Upper lobe of left lung (tissue), 6 donors: Measurements from ENCODE around the gene ZBBX. TPM values are rescaled to one million over a fixed set of nuclear protein-coding genes. Genes with fewer than 3 reads are reported as not detected.

Experiments
- ATAC-seq, 2 donors: fragments of 200-7000 bp; cut with Tn5 transposase; one replicate each; pipeline ENCODE4 v1.9.1; 2022; ENCODE audit warnings: mild to moderate bottlenecking in 2 of 2, moderate library complexity in 2 of 2; ENCODE audit not compliant: low FRiP score in 2 of 2
- DNase-seq, 2 donors: peaks; one replicate each; pipeline ENCODE4 v3.0.0-alpha.2; 2019 to 2020
- H3K27ac ChIP-seq, 4 donors: fragments of 200-600 bp; sonication (generic); one replicate each; pipeline ENCODE4 v1.5.1; 2016 to 2019
- H3K27me3 ChIP-seq, 4 donors: fragments of 200-600 bp; sonication (generic); one replicate each; pipeline ENCODE4 v1.5.1; 2017 to 2019
- H3K36me3 ChIP-seq, 4 donors: fragments of 200-600 bp; sonication (generic); one replicate each; pipeline ENCODE4 v1.5.1; 2016 to 2019
- H3K4me1 ChIP-seq, 4 donors: fragments of 200-600 bp; sonication (generic); one replicate each; pipeline ENCODE4 v1.5.1; 2018 to 2019
- H3K4me3 ChIP-seq, 4 donors: fragments of 200-600 bp; sonication (generic); one replicate each; pipeline ENCODE4 v1.5.1; 2017 to 2019; ENCODE audit warnings: mild to moderate bottlenecking in 2 of 4, moderate library complexity in 1 of 4
- H3K9me3 ChIP-seq, 4 donors: fragments of 200-600 bp; sonication (generic); one replicate each; pipeline ENCODE4 v1.5.1; 2018 to 2019
- CTCF ChIP-seq, 6 experiments: fragments of 450-650 bp in 4 of 6; fragments of 200-600 bp in 2 of 6; sonication (generic) in 2 of 6; IDR thresholded peaks; one replicate each; pipeline ENCODE4 v1.5.1; 2016 to 2019; ENCODE audit warnings: antibody characterized with exemption in 6 of 6
- EP300 ChIP-seq, 4 donors: sonication (generic); formaldehyde crosslinking; IDR thresholded peaks; one replicate each; pipeline ENCODE4 v1.5.1; 2017; ENCODE audit warnings: antibody characterized with exemption in 4 of 4, control low read depth in 2 of 4
- POLR2A ChIP-seq, 4 donors: fragments of 450-650 bp; IDR thresholded peaks; one replicate each; pipeline ENCODE4 v1.5.1; 2016 to 2017; ENCODE audit warnings: antibody characterized with exemption in 4 of 4, mild to moderate bottlenecking in 2 of 4
- POLR2AphosphoS5 ChIP-seq, 2 donors: sonication (generic); formaldehyde crosslinking; IDR thresholded peaks; one replicate each; pipeline ENCODE4 v1.5.1; 2017; ENCODE audit warnings: antibody characterized with exemption in 2 of 2
- WGBS, 2 donors: methylation state at CpG; one replicate each; pipeline ENCODE4 v1.1.5; 2017 to 2018; 5-methylcytosine and 5-hydroxymethylcytosine counted together
- total RNA-seq, 6 donors: library from RNA; depleted of rRNA in 4 of 6; stranded (reverse); fragments of >200 nt in 4 of 6; gene quantifications; one replicate each; pipeline versions ENCODE4 v1.1.0 to v1.2.1, GENCODE V29; 2016 to 2021
- donor health status: DM: no; HTN: no; CAD: no; lungs with moderate emphysema.
- donor health status: DM: no; HTN: yes; CAD: no; lungs with severe emphysema.

ZBBX gene
- total RNA-seq, 6 donors from 2014 or later, result 0.31 to 81.3 (median 7.4) TPM

GRCh38 chr3:167361948-167362347 is 18.1 kb downstream of the ZBBX start:
- Histone ChIP-seq H3K36me3 (no peaks in the 10 kb centered on the region), H3K4me1 (no peaks in the 10 kb centered on the region), H3K27me3 (no peaks in the 10 kb centered on the region), H3K9me3 (no peaks in the 10 kb centered on the region), H3K4me3 (no peak overlapping the region), H3K27ac (no peak overlapping the region)
- 100% methylated on average over 1 of the region's 1 CpG for WGBS, 2 donors
- DNase-seq (no peak), ATAC-seq (no peak)
- TF ChIP-seq POLR2AphosphoS5 (IDR thresholded peaks at IDR 0.05) (no peak), EP300 (IDR thresholded peaks at IDR 0.05) (no peak), POLR2A (IDR thresholded peaks at IDR 0.05) (no peak), CTCF (IDR thresholded peaks at IDR 0.05) (no peak)

- TF ChIP-seq CTCF (IDR thresholded peaks at IDR 0.05) (no peak), EP300 (IDR thresholded peaks at IDR 0.05) (no peak), POLR2AphosphoS5 (IDR thresholded peaks at IDR 0.05) (no peak), POLR2A (IDR thresholded peaks at IDR 0.05) (no peak)
- H3K36me3 ChIP-seq, result no peaks in the 10 kb centered on the region
- no peaks in the 10 kb centered on the region for H3K9me3 ChIP-seq
- H3K4me3 ChIP-seq, result no peak overlapping the region
- ATAC-seq (no peak), DNase-seq (no peak)
- no peaks in the 10 kb centered on the region for H3K27me3 ChIP-seq
- 65 to 74% methylated on average over 1 of the region's 1 CpG for WGBS, 2 donors
- no peak overlapping the region for H3K27ac ChIP-seq
- no peaks in the 10 kb centered on the region for H3K4me1 ChIP-seq
Observed at GRCh38 chr3:167361306-167361705, 18.8 kb downstream of the ZBBX start.

- ATAC-seq, result no peak
- no peaks in the 10 kb centered on the region for H3K27me3 ChIP-seq
- H3K27ac ChIP-seq, result no peak overlapping the region
- no peak overlapping the region for H3K4me3 ChIP-seq
- TF ChIP-seq CTCF (IDR thresholded peaks at IDR 0.05), result no peak
- no peak for TF ChIP-seq POLR2AphosphoS5 (IDR thresholded peaks at IDR 0.05)
- TF ChIP-seq POLR2A (IDR thresholded peaks at IDR 0.05), result no peak
- no peak for TF ChIP-seq EP300 (IDR thresholded peaks at IDR 0.05)
- no peaks in the 10 kb centered on the region for H3K36me3 ChIP-seq
- DNase-seq, result no peak
- H3K4me1 ChIP-seq, result no peaks in the 10 kb centered on the region
- H3K9me3 ChIP-seq, result no peaks in the 10 kb centered on the region
Observed at GRCh38 chr3:167355446-167355845, 24.7 kb downstream of the ZBBX start.

GRCh38 chr3:167354751-167355150 is 25.3 kb downstream of the ZBBX start:
- DNase-seq (no peak), ATAC-seq (no peak)
- no peaks in the 10 kb centered on the region for H3K4me1 ChIP-seq
- no peak overlapping the region for H3K27ac ChIP-seq
- TF ChIP-seq EP300 (IDR thresholded peaks at IDR 0.05) (no peak), POLR2AphosphoS5 (IDR thresholded peaks at IDR 0.05) (no peak), CTCF (IDR thresholded peaks at IDR 0.05) (no peak), POLR2A (IDR thresholded peaks at IDR 0.05) (no peak)
- no peak overlapping the region for H3K4me3 ChIP-seq
- no peaks in the 10 kb centered on the region for H3K9me3 ChIP-seq
- H3K27me3 ChIP-seq, result no peaks in the 10 kb centered on the region
- 53 to 83% methylated on average over 1 of the region's 1 CpG for WGBS, 2 donors
- H3K36me3 ChIP-seq, result no peaks in the 10 kb centered on the region

DNA sequence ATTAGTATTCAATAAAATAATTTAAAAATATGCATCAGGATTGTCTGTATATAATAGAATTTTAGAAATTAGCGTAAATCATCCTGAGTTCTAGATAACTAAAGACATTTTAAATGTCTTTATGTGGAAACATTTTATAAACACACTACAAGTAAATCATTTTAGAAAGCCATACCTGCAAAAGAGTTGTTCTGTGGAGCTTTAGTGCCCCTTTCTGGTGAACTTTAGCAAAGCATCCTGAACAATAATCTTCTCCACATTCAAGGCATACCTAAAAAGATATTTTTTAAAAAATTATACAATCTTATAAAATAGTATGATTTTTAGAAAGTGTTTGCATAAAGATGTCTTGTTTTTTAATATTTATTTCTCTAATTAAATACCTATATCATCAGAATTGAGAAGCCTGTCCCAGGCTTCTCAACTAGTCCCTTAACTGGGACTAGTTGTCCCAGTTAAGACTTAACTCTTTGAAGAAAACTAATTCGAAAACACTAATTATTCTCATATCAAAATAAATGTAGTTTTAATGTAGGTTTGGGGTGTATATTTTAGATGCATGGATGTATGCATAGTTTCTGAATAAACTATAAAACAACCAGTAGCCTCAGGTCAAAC is 29.7 kb downstream of the ZBBX start:
- Histone ChIP-seq H3K4me3 (no peak overlapping the region), H3K36me3 (no peaks in the 10 kb centered on the region), H3K27ac (no peak overlapping the region), H3K9me3 (no peaks in the 10 kb centered on the region), H3K27me3 (no peaks in the 10 kb centered on the region), H3K4me1 (no peaks in the 10 kb centered on the region)
- no peak for TF ChIP-seq EP300 (IDR thresholded peaks at IDR 0.05)
- TF ChIP-seq POLR2A (IDR thresholded peaks at IDR 0.05), result no peak
- peak in 1 of 6 experiments; percentile 24 for TF ChIP-seq CTCF (IDR thresholded peaks at IDR 0.05)
- no peak for TF ChIP-seq POLR2AphosphoS5 (IDR thresholded peaks at IDR 0.05)
- ATAC-seq (no peak), DNase-seq (no peak)
- WGBS, 2 donors, result 37 to 49% methylated on average over 2 of the region's 2 CpGs
